HCT116 (cell line): ENCODE results near the gene CYP3A5. TPM values are rescaled to one million over a fixed set of nuclear protein-coding genes. Genes with fewer than 3 reads are reported as not detected.

Experiments used
- ATAC-seq: fragments of 200-7000 bp; cut with Tn5 transposase; 2 replicates; pipeline ENCODE4 v1.9.1; 2020; ENCODE audit warnings: mild to moderate bottlenecking, moderate library complexity
- BruUV-seq: library from RNA; stranded (reverse); fragments of 400-500 nt; replicated peaks from 2 replicates; lab custom pipeline; 2021; lab: Mats Ljungman, UMichigan
- CTCF ChIA-PET: fragments of 300-600 bp; sonication (Branson Sonifier 250); formaldehyde crosslinking; loops from one replicate; lab custom pipeline; 2021; ENCODE audit warnings: antibody characterized with exemption; lab: Charles Lee
- POLR2A ChIA-PET: fragments of 300-600, 350-600 bp; sonication (Branson Sonifier 250); formaldehyde crosslinking; loops from one replicate; lab custom pipeline; 2021; ENCODE audit warnings: antibody characterized with exemption; lab: Charles Lee
- RAD21 ChIA-PET, 2 experiments: fragments of 300-600 bp; sonication (Branson Sonifier 250); formaldehyde crosslinking; loops; one replicate each; lab custom pipeline; 2023; ENCODE audit warnings: low total read pairs in 2 of 2; ENCODE audit not compliant: uncharacterized antibody in 2 of 2, unreplicated experiment in 2 of 2, low non-redundant PET in 1 of 2; lab: Charles Lee
- DNase-seq: peaks from one replicate; pipeline ENCODE4 v3.0.0-alpha.2; 2010; ENCODE audit warnings: low read depth, low spot score
- H2AFZ ChIP-seq: fragments of 200-600 bp; shearing (Covaris generic), sonication (generic); 2 replicates; pipeline ENCODE4 v1.6.1; 2017; ENCODE audit warnings: low read depth, mixed run types, mixed read lengths, antibody characterized with exemption, low read length; ENCODE audit not compliant: poor library complexity, severe bottlenecking
- H3K27ac ChIP-seq: 2 replicates; pipeline ENCODE4 v1.5.1; 2012; ENCODE audit warnings: low read depth, low read length
- H3K27me3 ChIP-seq: fragments of 200-600 bp; sonication (generic); 2 replicates; pipeline ENCODE4 v1.6.1; 2016; ENCODE audit warnings: mixed run types, low read length, mixed read lengths; ENCODE audit not compliant: insufficient read depth
- H3K36me3 ChIP-seq, 2 experiments: fragments of 200-500 bp in 1 of 2; fragments of 200-600 bp in 1 of 2; sonication (Bioruptor generic) in 1 of 2; sonication (generic) in 1 of 2; 2 replicates each; pipeline versions ENCODE4 v1.5.1 to v1.6.1; 2014 to 2016; ENCODE audit warnings: low read length in 2 of 2, inconsistent platforms in 1 of 2, mixed read lengths in 1 of 2, mixed run types in 1 of 2; ENCODE audit not compliant: insufficient read depth in 2 of 2, control insufficient read depth in 1 of 2
- H3K4me1 ChIP-seq, 2 experiments: fragments of 200-600 bp in 1 of 2; sonication (generic) in 1 of 2; 2 replicates each; pipeline versions ENCODE4 v1.5.1 to v1.6.1; 2012 to 2017; ENCODE audit warnings: low read length in 2 of 2, inconsistent platforms in 1 of 2, mild to moderate bottlenecking in 1 of 2, mixed read lengths in 1 of 2, mixed run types in 1 of 2, moderate library complexity in 1 of 2; ENCODE audit not compliant: insufficient read depth in 2 of 2, control insufficient read depth in 1 of 2
- H3K4me2 ChIP-seq: fragments of 200-600 bp; sonication (generic); 2 replicates; pipeline ENCODE4 v1.6.1; 2017; ENCODE audit warnings: mixed run types, low read length, mixed read lengths
- H3K4me3 ChIP-seq, 2 experiments: fragments of 200-600 bp in 1 of 2; sonication (generic) in 1 of 2; replicated peaks in 1 of 2; 2 replicates each; pipeline ENCODE4 v1.5.1; 2011 to 2016; ENCODE audit warnings: low read length in 2 of 2, control low read depth in 1 of 2, low read depth in 1 of 2, mild to moderate bottlenecking in 1 of 2, mixed read lengths in 1 of 2, mixed run types in 1 of 2
- H3K79me2 ChIP-seq: fragments of 200-600 bp; sonication (generic); 2 replicates; pipeline ENCODE4 v1.6.1; 2017; ENCODE audit warnings: mild to moderate bottlenecking, mixed run types, low read length, moderate library complexity, mixed read lengths; ENCODE audit not compliant: insufficient read depth
- H3K9ac ChIP-seq: fragments of 200-600 bp; sonication (generic); 2 replicates; pipeline ENCODE4 v1.6.1; 2016; ENCODE audit warnings: low read length, mixed read lengths
- H3K9me2 ChIP-seq: fragments of 200-600 bp; sonication (generic), shearing (Covaris generic); 2 replicates; pipeline ENCODE4 v1.6.1; 2017; ENCODE audit warnings: mixed run types, mild to moderate bottlenecking, moderate library complexity; ENCODE audit not compliant: insufficient read depth
- H3K9me3 ChIP-seq, 2 experiments: fragments of 200-500 bp in 1 of 2; fragments of 200-600 bp in 1 of 2; sonication (Bioruptor generic) in 1 of 2; sonication (generic) in 1 of 2; 2 replicates each; pipeline ENCODE4 v1.6.1; 2014 to 2017; ENCODE audit warnings: low read length in 2 of 2, mixed read lengths in 2 of 2, inconsistent platforms in 1 of 2, low read depth in 1 of 2, mild to moderate bottlenecking in 1 of 2, mixed run types in 1 of 2, moderate library complexity in 1 of 2; ENCODE audit not compliant: control insufficient read depth in 1 of 2, insufficient read depth in 1 of 2
- H4K20me1 ChIP-seq: fragments of 200-600 bp; sonication (generic), shearing (Covaris generic); 2 replicates; pipeline ENCODE4 v1.6.1; 2017; ENCODE audit warnings: mixed run types, mild to moderate bottlenecking, moderate library complexity; ENCODE audit not compliant: insufficient read depth
- ATF3 ChIP-seq: IDR thresholded peaks from 2 replicates; pipeline ENCODE4 v1.6.1; 2012
- CBX3 ChIP-seq: IDR thresholded peaks from 2 replicates; pipeline ENCODE4 v1.6.1; 2012; ENCODE audit warnings: low read depth
- CEBPB ChIP-seq: IDR thresholded peaks from 2 replicates; pipeline ENCODE4 v1.6.1; 2012; ENCODE audit warnings: low read depth
- EGR1 ChIP-seq: IDR thresholded peaks from 2 replicates; pipeline ENCODE4 v1.6.1; 2012; ENCODE audit warnings: low read depth
- ELF1 ChIP-seq: IDR thresholded peaks from 2 replicates; pipeline ENCODE4 v1.6.1; 2012; ENCODE audit warnings: low read depth, borderline replicate concordance
- EZH2 ChIP-seq: fragments of 200-600 bp; sonication (generic); IDR thresholded peaks from 2 replicates; pipeline ENCODE4 v1.6.1; 2017; ENCODE audit warnings: antibody characterized with exemption, mixed run types
- EZH2phosphoT487 ChIP-seq: fragments of 200-600 bp; IDR thresholded peaks from 2 replicates; pipeline ENCODE4 v1.6.1; 2018; ENCODE audit warnings: antibody characterized with exemption, borderline replicate concordance
- FOSL1 ChIP-seq: IDR thresholded peaks from 2 replicates; pipeline ENCODE4 v1.6.1; 2012; ENCODE audit warnings: low read depth
- MAX ChIP-seq: IDR thresholded peaks from 2 replicates; pipeline ENCODE4 v1.6.1; 2012
- POLR2A ChIP-seq: IDR thresholded peaks from 2 replicates; pipeline ENCODE4 v1.7.0; 2011; ENCODE audit warnings: borderline replicate concordance; ENCODE audit not compliant: insufficient read depth, insufficient read length; ENCODE audit errors: extremely low read depth
- POLR2AphosphoS5 ChIP-seq: IDR thresholded peaks from 2 replicates; pipeline ENCODE4 v1.6.1; 2011; ENCODE audit warnings: mild to moderate bottlenecking, low read depth, low read length, moderate library complexity
- RAD21 ChIP-seq: IDR thresholded peaks from 2 replicates; pipeline ENCODE4 v1.6.1; 2012; ENCODE audit warnings: low read depth, mild to moderate bottlenecking
- REST ChIP-seq: IDR thresholded peaks from 2 replicates; pipeline ENCODE4 v1.6.1; 2012; ENCODE audit warnings: low read depth
- SIN3A ChIP-seq: IDR thresholded peaks from 2 replicates; pipeline ENCODE4 v1.6.1; 2012; ENCODE audit warnings: low read depth
- SP1 ChIP-seq: IDR thresholded peaks from 2 replicates; pipeline ENCODE4 v1.6.1; 2012; ENCODE audit warnings: low read depth
- SRF ChIP-seq: IDR thresholded peaks from 2 replicates; pipeline ENCODE4 v1.6.1; 2012; ENCODE audit warnings: low read depth
- TCF7L2 ChIP-seq: IDR thresholded peaks from 2 replicates; pipeline ENCODE4 v1.7.0; 2011; ENCODE audit warnings: borderline replicate concordance, inconsistent platforms; ENCODE audit not compliant: insufficient read depth, insufficient read length; ENCODE audit errors: extremely low read depth
- YY1 ChIP-seq: IDR thresholded peaks from 2 replicates; pipeline ENCODE4 v1.6.1; 2011; ENCODE audit warnings: low read length, low read depth, moderate library complexity, mild to moderate bottlenecking; ENCODE audit not compliant: insufficient replicate concordance; ENCODE audit errors: extremely low read depth
- ZBTB33 ChIP-seq: IDR thresholded peaks from 2 replicates; pipeline ENCODE4 v1.6.1; 2011; ENCODE audit warnings: mild to moderate bottlenecking, low read length, moderate library complexity; ENCODE audit not compliant: insufficient replicate concordance; ENCODE audit errors: extremely low read depth
- ZFX ChIP-seq: fragments of 450-650 bp; IDR thresholded peaks from 2 replicates; pipeline ENCODE4 v1.6.1; 2017
- ZNF274 ChIP-seq: fragments of 200-500 bp; sonication (Bioruptor generic); IDR thresholded peaks from 2 replicates; pipeline ENCODE4 v1.6.1; 2014; ENCODE audit warnings: mild to moderate bottlenecking, low read depth, low read length, inconsistent platforms
- intact Hi-C: fragments of 100-400 bp; cut with micrococcal nuclease; formaldehyde crosslinking; loops from 2 replicates; pipeline ENCODE4 v1.10.0; 2022
- total RNA-seq: library from RNA; stranded (reverse); gene quantifications from one replicate; pipeline ENCODE4 v1.2.1, GENCODE V29; 2021; ENCODE audit not compliant: unreplicated experiment

Gene CYP3A5
- total RNA-seq, 1 experiment from 2014 or later, result 1.5 TPM

- peak within 1 kb of the TSS; percentile 92 for H3K4me2 ChIP-seq
- intact Hi-C loops, result loop anchor here (5.0 to 10.0 kb wide), 3 partner anchors 59 to 114 kb away; partner anchors contain the start of genes ZKSCAN5, ZNF394 and ZNF655
- TSS peak; percentile 66 for BruUV-seq
- peak within 1 kb of the TSS; percentile 75 for H2AFZ ChIP-seq
- no peaks in the 10 kb centered on the region for H3K9me2 ChIP-seq
- no peaks in the 10 kb centered on the region for H3K27me3 ChIP-seq
- peak; percentile 91 for DNase-seq
- ATAC-seq, result peak; percentile 94
- no peaks in the 10 kb centered on the region for H3K9me3 ChIP-seq
- peaks cover 9 to 24% of the 10 kb centered on the region in 2 experiments for H3K4me1 ChIP-seq
- peak within 1 kb of the TSS; percentile 61 for H3K27ac ChIP-seq
- H3K4me3 ChIP-seq, result peak within 1 kb of the TSS; percentile 99
- POLR2A ChIA-PET, result interaction anchor here (0.7 to 1.9 kb wide), 6 partner anchors 9 to 145 kb away, joined by 3 to 6 read pairs (median 4); partner anchors contain the start of genes ZKSCAN5, ZNF394 and ZNF655
- peaks cover 23 to 27% of the 10 kb centered on the region in 2 experiments; a peak in 3 of 4 replicates for H3K36me3 ChIP-seq
- RAD21 ChIA-PET, result no interaction called here
- peak within 1 kb of the TSS; percentile 97 for H3K9ac ChIP-seq
- no peaks in the 10 kb centered on the region for H4K20me1 ChIP-seq
- CTCF ChIA-PET, result no interaction called here
- peaks cover 42% of the 10 kb centered on the region for H3K79me2 ChIP-seq
- TF ChIP-seq ZFX, result peak; percentile 92
- TF ChIP-seq EGR1, result no peak
- TF ChIP-seq POLR2A, result peak; percentile 77
- peak; percentile 81; the same call in 1 of the 2 replicates for TF ChIP-seq CBX3
- no peak for TF ChIP-seq FOSL1
- TF ChIP-seq SRF, result no peak
- TF ChIP-seq ELF1, result peak; percentile 83
- no peak for TF ChIP-seq EZH2phosphoT487
- no peak for TF ChIP-seq ATF3
- peak; percentile 61 for TF ChIP-seq YY1
- TF ChIP-seq RAD21, result peak; percentile 65
- TF ChIP-seq REST, result no peak
- no peak for TF ChIP-seq ZNF274
- peak; percentile 81 for TF ChIP-seq MAX
- TF ChIP-seq TCF7L2, result no peak
- peak; percentile 14 for TF ChIP-seq ZBTB33
- TF ChIP-seq SP1, result no peak
- peak; percentile 93 for TF ChIP-seq POLR2AphosphoS5
- TF ChIP-seq CEBPB, result no peak
- TF ChIP-seq EZH2, result no peak
- TF ChIP-seq SIN3A, result peak; percentile 84
Observed at GRCh38 chr7:99616359-99617191, 63.2 kb downstream of the CYP3A5 start, which contains the start of gene ZSCAN25. Gene ZSCAN25 (plus strand): TSS chr7:99616946. CDS start chr7:99619607, 2,661 bp downstream.
